BLaER1 treated with 17β-estradiol and CSF1 and Interleukin-3, amounts not matched to agents 10 nM and 100 nM (cell line): Measurements from ENCODE around the gene NDUFA8.

Experiments
- H3K27ac ChIP-seq, 11 experiments: shearing (Covaris generic); formaldehyde crosslinking; 2 replicates each; pipeline ENCODE4 v1.8.1; 2022
- H3K27me3 ChIP-seq, 11 experiments: shearing (Covaris generic); formaldehyde crosslinking; 2 replicates each; pipeline ENCODE4 v1.8.1; 2022
- H3K36me3 ChIP-seq, 11 experiments: shearing (Covaris generic); formaldehyde crosslinking; 2 replicates each; pipeline ENCODE4 v1.8.1; 2022
- H3K4me1 ChIP-seq, 10 experiments: shearing (Covaris generic); formaldehyde crosslinking; 2 replicates each; pipeline ENCODE4 v1.8.1; 2022
- H3K4me2 ChIP-seq, 11 experiments: shearing (Covaris generic); formaldehyde crosslinking; 2 replicates each; pipeline ENCODE4 v1.8.1; 2022
- H3K4me3 ChIP-seq, 10 experiments: shearing (Covaris generic); formaldehyde crosslinking; 2 replicates each; pipeline ENCODE4 v1.8.1; 2022
- H3K9ac ChIP-seq, 11 experiments: shearing (Covaris generic); formaldehyde crosslinking; 2 replicates each; pipeline ENCODE4 v1.8.1; 2022
- H3K9me3 ChIP-seq, 11 experiments: shearing (Covaris generic); formaldehyde crosslinking; replicated peaks in 1 of 11; 2 replicates each; pipeline ENCODE4 v1.8.1; 2022
- H4K20me1 ChIP-seq, 11 experiments: shearing (Covaris generic); formaldehyde crosslinking; 2 replicates each; pipeline ENCODE4 v1.8.1; 2022
- Cebpa-rat ChIP-seq, 11 experiments: shearing (Covaris generic); IDR thresholded peaks; 2 replicates each; pipeline ENCODE4 v1.8.1; 2022

The NDUFA8 gene

DNA sequence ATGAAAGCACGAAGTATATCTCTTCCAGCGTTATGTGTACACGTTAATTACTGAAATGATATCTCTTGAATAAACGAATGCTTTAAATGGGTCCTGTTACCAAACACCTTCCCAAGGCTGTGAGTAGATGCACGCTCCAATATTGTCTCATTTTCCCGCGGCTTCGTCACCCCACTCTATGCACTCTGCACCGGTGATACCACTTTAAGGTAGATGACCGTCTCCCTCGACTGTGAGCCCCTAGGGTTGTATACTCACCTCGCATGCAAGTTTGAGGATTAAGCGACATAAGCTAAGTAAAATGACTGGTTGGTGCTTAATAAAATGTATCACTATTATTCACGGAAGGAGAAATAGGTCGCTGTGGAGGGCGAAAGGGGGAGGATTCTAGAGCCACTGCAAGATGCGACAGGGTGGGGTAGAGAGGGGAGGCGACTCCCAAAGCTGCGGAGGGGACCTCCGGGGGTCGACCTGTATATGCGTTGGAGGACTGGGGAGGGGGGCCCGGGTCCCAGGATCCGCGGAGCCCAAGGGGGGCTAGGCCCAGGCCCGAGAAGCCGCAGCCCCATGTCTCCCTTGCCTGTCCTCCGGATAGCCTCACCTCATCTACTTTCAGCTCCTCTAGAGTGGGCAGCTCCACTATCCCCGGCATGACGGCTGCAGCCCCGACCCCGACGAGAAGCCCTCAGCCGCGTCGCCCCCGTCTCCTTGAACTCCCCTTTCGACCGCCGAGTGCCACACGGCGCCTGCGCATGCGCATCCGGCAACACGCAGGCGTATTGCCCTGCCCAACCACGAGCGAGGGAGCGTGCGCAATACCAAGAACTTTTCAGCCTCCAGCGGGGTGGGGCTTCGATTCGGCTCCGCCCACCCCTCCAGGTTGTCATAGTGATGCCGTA, at the start of gene NDUFA8, which contains the start of gene MORN5:
Gene NDUFA8, minus strand, starts transcription at position 754 of the 899 bp plus-strand sequence. Its CDS starts 102 bp downstream, at position 652.
Gene MORN5, plus strand, starts transcription at position 883 of the 899 bp plus-strand sequence. CDS start 65 bp downstream, outside the sequence.
- no peaks in the 10 kb centered on the region for H3K27me3 ChIP-seq
- peaks cover 0 to 7% (median 0%) of the 10 kb centered on the region in 11 experiments; a peak in 2 of 22 replicates for H3K36me3 ChIP-seq
- no peak for TF ChIP-seq Cebpa-rat (IDR thresholded peaks at IDR 0.05)
- peak within 1 kb of the TSS; percentile 80 to 98 (median 90) for H3K4me2 ChIP-seq
- H3K27ac ChIP-seq = peak within 1 kb of the TSS; percentile 82 to 90 (median 86)
- H3K9ac ChIP-seq = peak within 1 kb of the TSS; percentile 91 to 94 (median 92)
- H3K9me3 ChIP-seq = peaks cover 11 to 19% (median 16%) of the 10 kb centered on the region in 11 experiments; a peak in 21 of 22 replicates
- peaks cover 19 to 45% (median 21%) of the 10 kb centered on the region in 10 experiments; a peak in 19 of 20 replicates for H3K4me1 ChIP-seq
- peaks cover 0 to 36% (median 26%) of the 10 kb centered on the region in 11 experiments; a peak in 17 of 22 replicates for H4K20me1 ChIP-seq
- peak within 1 kb of the TSS; percentile 85 to 100 (median 96) for H3K4me3 ChIP-seq

DNA sequence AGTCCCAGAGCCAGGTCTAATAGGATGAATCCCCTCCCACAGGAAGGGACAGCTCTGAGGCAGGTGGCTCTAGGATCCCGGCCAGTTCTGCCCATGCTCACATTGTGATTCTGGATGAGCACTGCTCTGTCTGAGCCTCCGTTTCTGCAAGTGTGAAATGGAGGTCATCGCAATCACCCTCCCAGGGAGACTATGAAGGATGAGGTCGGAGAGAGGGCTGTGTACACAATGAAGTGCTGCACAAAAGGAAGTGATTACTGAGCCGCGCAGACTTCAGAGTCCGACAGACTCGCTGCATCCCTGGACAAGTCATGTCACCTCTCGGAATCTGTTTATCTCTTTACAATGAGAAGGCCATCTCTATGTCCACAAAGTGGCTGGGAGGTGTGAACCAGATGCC, 47.5 kb upstream of the NDUFA8 start:
- H4K20me1 ChIP-seq = peaks cover 0 to 4% (median 0%) of the 10 kb centered on the region in 11 experiments; a peak in 1 of 22 replicates
- H3K9me3 ChIP-seq = no peaks in the 10 kb centered on the region
- H3K27me3 ChIP-seq = peaks cover 0 to 8% (median 5%) of the 10 kb centered on the region in 11 experiments; a peak in 15 of 22 replicates
- TF ChIP-seq Cebpa-rat (IDR thresholded peaks at IDR 0.05) = no peak
- no peak overlapping the region for H3K27ac ChIP-seq
- H3K36me3 ChIP-seq = no peaks in the 10 kb centered on the region
- H3K4me3 ChIP-seq = no peak overlapping the region
- H3K4me1 ChIP-seq = no peaks in the 10 kb centered on the region
- H3K9ac ChIP-seq = no peak overlapping the region
- H3K4me2 ChIP-seq = no peak overlapping the region

DNA sequence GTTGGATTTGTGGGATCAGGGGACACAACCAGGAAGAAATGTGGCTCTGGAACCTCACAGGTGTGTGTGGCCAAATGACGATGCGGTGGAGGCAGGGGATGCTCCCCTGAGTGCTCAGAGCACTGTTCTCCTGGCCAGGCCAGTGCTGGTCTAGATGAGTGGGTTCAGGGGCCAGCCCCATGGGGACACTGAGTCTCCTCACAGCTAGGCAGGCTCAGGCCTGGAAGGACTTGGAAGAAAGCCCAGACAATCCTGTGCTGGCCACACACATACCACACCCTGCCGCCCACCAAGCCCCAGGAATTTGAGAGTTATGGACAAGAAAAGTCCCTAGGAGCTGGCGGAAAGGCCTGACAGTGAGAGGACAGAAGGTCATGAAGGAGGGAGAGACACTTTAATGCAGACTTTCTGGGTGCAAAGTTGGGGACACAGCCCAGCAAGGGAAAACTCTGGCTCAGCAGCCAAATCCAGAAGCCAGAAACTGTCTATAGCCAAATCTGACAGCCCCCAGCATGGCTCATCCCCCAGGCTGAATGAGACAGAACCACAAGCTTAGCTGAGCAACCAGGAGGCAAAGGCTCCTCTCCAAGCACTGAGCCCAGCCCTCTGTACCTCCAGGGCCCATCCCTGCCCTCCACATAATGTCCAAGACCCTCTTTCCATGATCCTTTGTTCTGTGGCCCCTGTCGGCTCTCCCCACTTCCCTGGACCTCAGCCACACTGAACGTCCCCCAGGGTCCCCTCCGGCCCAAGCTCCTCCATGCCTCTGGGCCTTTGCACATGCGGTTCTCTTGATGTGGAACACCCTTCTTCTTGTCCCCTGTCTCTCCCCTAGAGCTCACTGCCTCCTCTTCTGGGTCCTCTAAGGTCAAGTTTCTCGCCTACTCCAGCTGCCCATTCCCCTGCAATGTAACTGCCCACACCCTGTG, 46.8 kb upstream of the NDUFA8 start:
- Histone ChIP-seq H4K20me1 (no peaks in the 10 kb centered on the region; a peak in 1 of 22 replicates), H3K27me3 (peaks cover 0 to 1% (median 0%) of the 10 kb centered on the region in 11 experiments; a peak in 1 of 22 replicates), H3K4me3 (no peak overlapping the region), H3K4me2 (no peak overlapping the region), H3K9ac (no peak overlapping the region), H3K9me3 (no peaks in the 10 kb centered on the region), H3K36me3 (no peaks in the 10 kb centered on the region), H3K4me1 (no peaks in the 10 kb centered on the region), H3K27ac (no peak overlapping the region)
- TF ChIP-seq Cebpa-rat (IDR thresholded peaks at IDR 0.05) = no peak

DNA sequence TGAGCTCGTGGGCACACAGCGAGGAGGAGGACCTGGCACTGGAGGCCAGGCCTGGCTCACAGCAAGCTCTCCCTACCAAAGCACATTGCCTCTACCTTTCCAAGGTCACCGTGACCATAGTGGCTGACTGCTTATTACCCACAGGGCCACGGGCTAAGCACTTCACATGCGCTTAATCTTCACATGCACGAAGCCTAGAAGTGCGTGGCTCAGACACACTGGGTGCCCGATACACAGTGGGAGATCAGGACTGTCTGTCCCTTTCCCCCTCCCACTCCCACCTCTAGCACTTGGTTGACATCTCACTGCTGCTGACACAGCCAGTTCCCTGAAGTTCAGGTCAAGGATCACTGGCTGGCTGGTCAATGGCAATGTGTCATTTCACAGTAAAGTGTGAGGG, 45.6 kb upstream of the NDUFA8 start:
- Histone ChIP-seq H3K27ac (no peak overlapping the region), H3K4me2 (no peak overlapping the region), H4K20me1 (no peaks in the 10 kb centered on the region; a peak in 1 of 22 replicates), H3K4me1 (no peaks in the 10 kb centered on the region), H3K36me3 (no peaks in the 10 kb centered on the region), H3K9me3 (no peaks in the 10 kb centered on the region), H3K9ac (no peak overlapping the region), H3K4me3 (no peak overlapping the region), H3K27me3 (no peaks in the 10 kb centered on the region)
- TF ChIP-seq Cebpa-rat (IDR thresholded peaks at IDR 0.05) = no peak

DNA sequence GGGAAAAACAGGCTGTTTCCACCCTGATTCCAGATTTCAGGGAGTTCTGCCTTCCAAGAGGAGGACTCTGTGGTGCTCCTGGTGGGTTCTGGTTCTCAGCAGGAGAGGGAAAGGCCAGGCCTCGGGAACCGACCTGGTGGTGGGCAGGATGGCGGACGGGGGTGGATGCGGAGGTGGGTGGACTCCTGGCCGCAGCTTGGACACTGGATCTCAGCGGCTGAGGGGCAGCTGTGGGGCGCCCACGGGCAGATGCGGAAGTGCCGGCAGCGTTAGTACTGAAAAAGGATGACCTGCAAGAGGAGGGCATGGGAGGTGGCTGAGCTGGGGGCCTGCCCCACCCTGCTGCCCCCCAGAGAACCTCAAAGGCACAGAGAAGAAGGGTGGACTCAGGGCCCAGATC, 44.9 kb upstream of the NDUFA8 start:
- Histone ChIP-seq H3K4me2 (no peak overlapping the region), H3K9me3 (no peaks in the 10 kb centered on the region), H3K4me1 (no peaks in the 10 kb centered on the region), H3K4me3 (no peak overlapping the region), H3K27me3 (no peaks in the 10 kb centered on the region), H3K9ac (no peak overlapping the region), H3K36me3 (no peaks in the 10 kb centered on the region), H4K20me1 (no peaks in the 10 kb centered on the region; a peak in 1 of 22 replicates), H3K27ac (no peak overlapping the region)
- no peak for TF ChIP-seq Cebpa-rat (IDR thresholded peaks at IDR 0.05)

DNA sequence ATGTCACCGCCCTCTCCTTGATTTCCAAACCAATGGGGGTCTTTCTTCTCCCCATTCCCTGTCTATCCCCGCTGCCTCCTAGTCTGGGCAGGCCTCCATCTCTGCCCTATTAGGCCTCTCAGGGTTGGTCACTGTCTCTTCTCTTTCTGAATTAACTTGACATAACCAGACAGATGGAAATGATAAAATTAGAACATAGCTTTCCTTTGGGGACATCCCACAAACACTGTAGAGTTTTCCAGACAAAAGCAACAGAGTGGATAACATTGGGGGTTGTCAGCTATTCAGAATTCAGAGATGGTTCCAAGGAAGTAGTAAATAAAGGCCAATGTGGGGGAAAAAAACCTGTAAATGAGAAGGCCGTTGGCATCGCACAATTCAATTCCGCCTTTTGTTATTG, 44.5 kb upstream of the NDUFA8 start:
- H3K9ac ChIP-seq = no peak overlapping the region
- H3K9me3 ChIP-seq = no peaks in the 10 kb centered on the region
- no peak for TF ChIP-seq Cebpa-rat (IDR thresholded peaks at IDR 0.05)
- H4K20me1 ChIP-seq = no peaks in the 10 kb centered on the region; a peak in 1 of 22 replicates
- no peak overlapping the region for H3K27ac ChIP-seq
- H3K4me1 ChIP-seq = no peaks in the 10 kb centered on the region
- no peaks in the 10 kb centered on the region for H3K27me3 ChIP-seq
- H3K4me3 ChIP-seq = no peak overlapping the region
- H3K4me2 ChIP-seq = no peak overlapping the region
- H3K36me3 ChIP-seq = no peaks in the 10 kb centered on the region

DNA sequence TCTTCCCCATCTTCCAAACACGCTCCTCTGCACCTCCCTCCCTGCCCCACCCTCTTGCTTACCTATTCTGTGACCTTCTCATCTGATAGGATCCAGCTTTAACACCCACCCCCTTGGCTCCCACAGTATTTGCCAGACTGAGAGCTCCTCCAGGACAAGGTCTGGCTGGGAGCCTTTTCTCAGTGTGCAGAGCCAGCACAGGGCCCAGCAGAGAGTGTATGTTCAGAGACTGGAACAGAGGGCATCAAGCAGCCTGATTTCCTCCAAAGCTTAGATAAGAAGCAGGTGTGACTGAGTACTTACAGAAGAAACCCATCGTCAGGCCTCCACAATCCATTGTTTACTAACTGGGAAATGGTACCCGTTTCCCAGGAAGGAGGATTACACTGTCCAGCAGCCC, 42.5 kb upstream of the NDUFA8 start:
- no peak overlapping the region for H3K9ac ChIP-seq
- H3K27me3 ChIP-seq = no peaks in the 10 kb centered on the region
- H3K4me3 ChIP-seq = no peak overlapping the region
- no peaks in the 10 kb centered on the region; a peak in 1 of 22 replicates for H4K20me1 ChIP-seq
- no peak overlapping the region for H3K4me2 ChIP-seq
- H3K4me1 ChIP-seq = no peaks in the 10 kb centered on the region
- H3K27ac ChIP-seq = no peak overlapping the region
- no peaks in the 10 kb centered on the region for H3K9me3 ChIP-seq
- no peak for TF ChIP-seq Cebpa-rat (IDR thresholded peaks at IDR 0.05)
- H3K36me3 ChIP-seq = no peaks in the 10 kb centered on the region

DNA sequence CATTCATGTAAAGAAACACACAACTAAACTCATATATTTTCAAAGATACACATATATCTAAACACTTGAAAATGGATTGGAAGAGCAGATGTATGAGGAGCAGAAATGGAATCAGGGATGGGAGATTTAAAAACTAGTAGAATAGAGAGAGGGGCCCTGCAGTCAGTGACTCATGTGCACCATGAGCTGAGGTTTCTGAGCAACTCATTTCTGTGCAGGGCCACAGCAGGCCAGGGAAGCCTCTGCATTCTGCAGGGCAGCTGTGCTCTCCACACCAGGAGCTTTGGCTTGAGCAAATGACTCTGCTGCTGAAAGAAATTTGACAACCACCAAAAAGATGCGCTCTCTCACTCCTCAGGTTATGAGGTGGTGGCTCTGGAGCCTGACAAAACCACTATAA, 42.1 kb upstream of the NDUFA8 start:
- H3K4me1 ChIP-seq = no peaks in the 10 kb centered on the region
- H3K4me2 ChIP-seq = no peak overlapping the region
- no peak overlapping the region for H3K27ac ChIP-seq
- TF ChIP-seq Cebpa-rat (IDR thresholded peaks at IDR 0.05) = no peak
- H4K20me1 ChIP-seq = no peaks in the 10 kb centered on the region
- no peak overlapping the region for H3K4me3 ChIP-seq
- H3K27me3 ChIP-seq = no peaks in the 10 kb centered on the region
- no peaks in the 10 kb centered on the region for H3K36me3 ChIP-seq
- H3K9ac ChIP-seq = no peak overlapping the region
- no peaks in the 10 kb centered on the region for H3K9me3 ChIP-seq
